HG02970 (cell line): ENCODE data around the gene CFAP43.

ENCODE experiments used
- ATAC-seq: cut with Tn5 transposase; IDR thresholded peaks from one replicate; pipeline ENCODE4 v1.9.1; 2021; ENCODE audit warnings: mild to moderate bottlenecking, moderate library complexity, moderate number of reproducible peaks; ENCODE audit not compliant: unreplicated experiment, low FRiP score

The CFAP43 gene

DNA sequence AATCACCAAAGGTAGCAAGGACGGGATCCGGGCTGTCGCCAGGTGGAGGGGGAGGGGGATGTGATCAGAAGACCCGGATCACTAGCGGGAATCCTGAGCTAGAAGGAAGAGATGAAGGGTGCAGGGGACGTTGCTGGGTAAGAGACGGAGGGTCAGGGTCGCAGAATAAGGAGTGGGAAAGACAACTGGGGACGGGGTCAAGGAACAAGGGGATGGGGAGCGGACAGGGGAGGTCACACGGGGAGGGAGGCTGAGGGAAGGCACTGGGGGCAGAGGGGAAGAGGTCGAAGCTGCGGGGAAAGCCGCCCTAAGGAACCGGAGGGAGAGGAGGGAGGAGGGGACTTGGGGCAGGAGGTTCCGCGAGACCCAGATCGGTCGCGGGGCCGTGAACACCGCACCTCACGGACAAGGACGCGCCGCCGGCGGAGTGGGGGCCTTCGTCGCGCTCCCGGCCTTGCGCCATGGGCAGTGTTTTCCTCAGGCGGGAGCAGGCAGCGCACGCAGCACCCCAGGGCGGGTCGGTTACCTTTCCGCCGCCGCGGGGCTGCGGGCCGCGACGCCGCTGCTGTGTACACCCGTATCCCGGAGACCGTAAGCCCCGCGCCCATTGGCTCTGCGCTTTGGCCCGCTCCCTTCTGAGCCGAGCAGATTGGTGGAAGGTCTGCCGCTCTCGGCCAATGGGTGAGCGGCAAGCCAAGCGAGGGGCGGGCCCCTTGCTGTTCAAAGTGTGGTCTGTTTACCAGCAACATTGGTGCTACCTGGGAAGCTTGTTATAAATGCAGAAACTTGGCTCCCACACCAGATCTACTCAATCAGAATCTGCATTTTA, at the start of gene CFAP43:
CFAP43 (minus strand) TSS at position 581 of the 829 bp plus-strand sequence; CDS start at position 463, 118 bp downstream.
- peak; percentile 100 for ATAC-seq

DNA sequence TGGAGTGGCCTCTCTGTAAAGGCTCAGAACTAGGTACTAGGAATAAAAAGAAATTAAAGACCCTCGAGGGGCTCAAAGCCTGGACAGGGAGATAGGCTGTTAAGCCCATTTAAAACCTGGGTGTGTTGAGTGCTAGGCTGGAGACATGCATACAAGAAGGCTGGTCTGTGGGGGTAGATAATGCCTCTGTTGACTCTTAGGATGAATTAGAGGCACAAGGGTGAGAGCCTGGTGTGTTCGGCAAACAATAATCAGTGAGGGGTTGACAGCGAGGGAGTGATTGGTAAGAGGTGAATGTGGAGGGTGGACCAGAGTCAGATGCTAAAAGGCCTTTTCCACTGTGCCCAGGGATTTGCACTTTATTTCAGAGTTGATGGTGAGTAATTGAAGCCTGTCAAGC, 49.5 kb upstream of the CFAP43 start:
- no peak for ATAC-seq

GRCh38 chr10:104279550-104280259, 47.5 kb upstream of the CFAP43 start:
- no peak for ATAC-seq

DNA sequence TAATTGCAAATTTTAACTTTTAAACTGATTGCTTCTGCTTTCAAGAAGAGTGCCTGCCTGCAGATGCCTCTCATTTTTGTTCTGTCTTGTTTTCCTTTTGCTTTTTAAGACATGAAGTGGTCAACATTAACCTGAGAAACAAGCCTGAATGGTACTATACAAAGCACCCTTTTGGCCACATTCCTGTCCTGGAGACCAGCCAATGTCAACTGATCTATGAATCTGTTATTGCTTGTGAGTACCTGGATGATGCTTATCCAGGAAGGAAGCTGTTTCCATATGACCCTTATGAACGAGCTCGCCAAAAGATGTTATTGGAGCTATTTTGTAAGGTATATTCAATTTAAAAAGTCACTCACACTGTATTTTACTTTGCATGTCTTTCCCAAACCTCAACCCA, 45.6 kb upstream of the CFAP43 start:
- ATAC-seq: no peak

- ATAC-seq: no peak
These were observed 44.0 kb upstream of the CFAP43 start for GRCh38 chr10:104276192-104276591.

- ATAC-seq: no peak
These were observed 42.9 kb upstream of the CFAP43 start for GRCh38 chr10:104274762-104275721.

DNA sequence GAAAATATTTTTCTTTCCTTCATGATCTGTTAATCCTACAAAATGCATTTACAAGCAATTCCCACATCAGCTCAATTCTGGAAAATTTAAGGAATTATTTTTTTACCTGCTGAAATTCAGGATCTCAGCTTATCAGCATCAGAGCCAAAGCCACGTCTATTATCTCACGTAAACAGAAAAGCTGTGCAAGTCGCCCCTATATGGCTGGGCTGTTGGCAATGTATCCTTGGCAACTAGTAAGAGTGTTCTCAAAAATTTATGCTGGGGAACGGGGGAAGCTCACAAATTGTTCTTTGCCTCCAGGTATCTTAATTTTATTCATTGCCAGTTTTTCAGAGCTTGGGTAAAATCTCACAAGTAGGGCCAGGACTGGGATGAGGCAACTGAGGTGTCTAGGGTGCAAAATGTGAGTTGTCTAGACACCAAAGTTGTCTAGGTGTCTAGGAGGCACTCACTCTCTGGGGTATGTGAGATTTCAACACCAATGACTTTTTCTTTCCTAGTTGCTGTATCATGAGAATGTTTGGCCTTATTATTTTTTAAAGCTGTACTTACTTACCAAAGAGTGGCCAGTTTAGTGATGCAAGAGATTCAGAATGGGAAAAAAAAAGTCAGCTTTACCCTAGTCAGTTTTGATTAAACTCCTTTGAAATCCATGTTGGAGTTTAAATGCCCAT, 41.9 kb upstream of the CFAP43 start:
- no peak for ATAC-seq

GRCh38 chr10:104273286-104273685, 41.1 kb upstream of the CFAP43 start:
- no peak for ATAC-seq

GRCh38 chr10:104268713-104269645, 36.8 kb upstream of the CFAP43 start, which contains the start of gene GSTO2:
GSTO2 (plus strand) TSS chr10:104269184; CDS start chr10:104274916, 5,732 bp downstream.
- ATAC-seq: peak; percentile 99

DNA sequence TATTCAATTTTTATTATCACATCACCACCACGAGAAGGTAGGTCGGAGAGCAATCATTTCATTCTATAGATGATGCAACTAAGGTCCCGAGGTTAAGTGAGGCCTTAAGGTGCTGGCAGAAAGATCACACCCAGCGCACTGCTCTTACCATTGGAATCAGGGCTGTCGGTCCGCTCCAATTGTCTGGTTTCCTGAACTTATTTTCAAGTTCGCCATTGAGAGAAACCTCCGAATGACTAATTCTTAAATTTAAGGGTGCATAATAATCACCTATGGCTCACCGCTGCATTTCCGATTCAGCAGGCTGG, 36.2 kb upstream of the CFAP43 start:
- no peak for ATAC-seq

DNA sequence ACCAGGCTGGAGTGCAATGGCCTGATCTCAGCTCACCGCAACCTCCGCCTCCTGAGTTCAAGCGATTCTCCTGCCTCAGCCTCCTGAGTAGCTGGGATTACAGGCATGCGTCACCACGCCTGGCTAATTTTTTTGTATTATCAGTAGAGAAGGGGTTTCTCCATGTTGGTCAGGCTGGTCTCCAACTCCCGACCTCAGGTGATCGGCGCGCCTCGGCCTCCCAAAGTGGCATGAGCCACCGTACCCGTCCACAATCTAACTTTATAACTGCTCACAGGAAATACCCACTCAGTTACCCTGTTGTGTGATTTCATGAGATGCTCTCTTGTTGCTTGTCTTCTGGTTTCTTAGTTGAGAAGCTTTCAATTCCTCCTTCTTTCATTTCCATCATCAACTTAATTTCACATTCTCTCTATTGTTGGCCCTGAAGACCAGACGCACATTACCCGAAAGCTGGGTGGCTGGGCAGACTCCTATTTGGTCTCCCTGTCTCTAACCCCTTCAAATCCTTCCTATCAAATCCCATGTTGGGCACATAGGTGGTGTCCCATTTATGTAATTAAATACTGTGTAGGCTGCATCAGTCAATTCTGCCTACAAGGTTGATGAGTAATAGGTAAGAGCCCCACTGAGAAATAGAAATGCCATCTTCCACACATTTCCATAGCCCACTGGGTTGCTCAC, 35.7 kb upstream of the CFAP43 start:
- ATAC-seq: no peak

DNA sequence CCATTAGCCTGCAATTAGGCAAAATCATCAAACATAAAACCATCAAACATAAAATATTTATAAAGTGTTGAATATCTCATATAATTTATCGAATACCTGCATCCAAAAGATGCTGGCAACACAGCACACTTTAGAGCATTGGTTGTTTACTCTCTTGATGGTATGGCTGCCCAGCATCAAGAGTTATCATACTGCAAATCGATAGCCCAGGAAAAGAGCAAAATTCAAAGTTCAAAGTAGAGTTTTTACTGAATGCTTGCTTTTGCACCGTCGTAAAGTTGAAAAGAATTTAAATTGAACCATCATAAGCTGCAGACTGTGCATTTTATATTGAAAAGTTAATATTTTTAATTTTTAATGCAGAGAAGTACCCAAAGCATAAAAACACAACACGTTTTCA, 32.6 kb upstream of the CFAP43 start:
- ATAC-seq: no peak

DNA sequence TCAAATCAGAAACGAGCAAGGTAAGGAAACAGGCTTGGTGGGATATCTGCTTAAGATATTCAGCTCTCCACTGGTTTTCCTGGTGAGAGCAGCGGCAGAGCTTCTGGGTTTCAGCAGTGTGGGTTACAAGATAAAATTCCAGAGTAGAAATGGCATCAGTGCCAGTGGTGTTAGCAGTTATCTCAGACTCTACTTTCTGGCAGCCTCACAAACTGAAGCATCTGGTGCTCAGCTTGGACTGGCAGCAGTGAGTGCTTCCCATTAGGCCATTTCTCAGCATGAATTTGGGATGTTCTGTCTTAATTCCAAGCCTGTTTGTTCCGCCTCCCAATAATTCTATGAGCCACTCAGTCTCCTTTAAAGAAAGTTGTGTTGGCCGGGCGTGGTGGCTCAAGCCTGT, 29.9 kb upstream of the CFAP43 start:
- ATAC-seq: no peak

GRCh38 chr10:104260775-104261115, 28.6 kb upstream of the CFAP43 start:
- ATAC-seq: no peak

- no peak for ATAC-seq
These were observed 28.0 kb upstream of the CFAP43 start for GRCh38 chr10:104259999-104260774.

DNA sequence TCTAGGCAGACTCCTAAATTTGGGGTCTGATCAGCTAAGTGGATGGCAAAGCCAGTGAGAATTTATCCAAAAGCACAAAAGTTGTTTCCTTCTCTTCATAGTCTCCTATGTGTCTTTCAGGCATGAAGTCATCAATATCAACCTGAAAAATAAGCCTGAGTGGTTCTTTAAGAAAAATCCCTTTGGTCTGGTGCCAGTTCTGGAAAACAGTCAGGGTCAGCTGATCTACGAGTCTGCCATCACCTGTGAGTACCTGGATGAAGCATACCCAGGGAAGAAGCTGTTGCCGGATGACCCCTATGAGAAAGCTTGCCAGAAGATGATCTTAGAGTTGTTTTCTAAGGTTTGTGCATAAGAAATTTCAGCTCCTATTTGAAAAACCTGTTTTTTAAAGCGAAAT, 27.3 kb upstream of the CFAP43 start:
- ATAC-seq: no peak

DNA sequence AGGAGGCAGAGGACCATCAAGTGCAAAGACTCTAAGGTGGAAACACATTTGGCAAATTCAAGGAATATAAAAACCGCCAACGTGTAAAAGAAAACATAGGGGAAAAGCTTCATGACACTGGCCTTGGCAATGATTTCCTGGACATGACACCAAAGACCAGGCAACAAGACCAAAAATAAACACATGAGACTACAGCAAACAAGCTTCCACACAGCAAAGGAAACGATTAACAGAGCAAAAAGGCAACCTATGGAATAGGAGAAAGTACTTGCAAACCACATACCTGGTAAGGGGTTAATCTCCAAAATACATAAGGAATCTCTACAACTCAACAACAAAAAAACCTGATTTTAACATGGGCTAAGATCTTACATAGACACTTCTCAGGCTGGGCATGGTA, 26.0 kb upstream of the CFAP43 start:
- no peak for ATAC-seq

- ATAC-seq: no peak
These were observed 25.1 kb upstream of the CFAP43 start for GRCh38 chr10:104257235-104257634.
